NCI-H345 (cell line): Measurements from ENCODE around the gene OSBPL6.
"Not testable (repeated sequence)": the region's sequence is repeated elsewhere in the genome, so short reads cannot be mapped to it uniquely, and the experiment has no call there.

Experiments
- DNase-seq: peaks from one replicate; lab custom pipeline; 2025; lab: John Stamatoyannopoulos, UW

OSBPL6 gene

DNA sequence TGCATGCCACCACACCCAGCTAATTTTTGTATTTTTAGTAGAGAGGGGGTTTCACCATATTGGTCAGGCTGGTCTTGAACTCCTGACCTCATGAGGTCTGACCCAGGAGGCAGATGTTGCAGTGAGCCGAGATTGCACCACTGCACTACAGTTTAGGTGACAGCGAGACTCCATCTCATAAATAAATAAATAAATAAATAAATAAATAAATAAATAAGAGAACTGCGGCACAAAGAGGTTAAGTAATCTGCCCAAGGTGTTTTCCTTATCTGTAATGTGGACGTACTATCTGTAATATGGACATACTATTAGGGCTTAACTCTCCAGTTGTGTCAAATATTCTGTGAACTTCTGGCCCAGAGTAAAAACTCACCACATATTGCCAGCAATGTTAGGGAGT, 4.1 kb downstream of the OSBPL6 start:
- not testable (repeated sequence) for DNase-seq

DNA sequence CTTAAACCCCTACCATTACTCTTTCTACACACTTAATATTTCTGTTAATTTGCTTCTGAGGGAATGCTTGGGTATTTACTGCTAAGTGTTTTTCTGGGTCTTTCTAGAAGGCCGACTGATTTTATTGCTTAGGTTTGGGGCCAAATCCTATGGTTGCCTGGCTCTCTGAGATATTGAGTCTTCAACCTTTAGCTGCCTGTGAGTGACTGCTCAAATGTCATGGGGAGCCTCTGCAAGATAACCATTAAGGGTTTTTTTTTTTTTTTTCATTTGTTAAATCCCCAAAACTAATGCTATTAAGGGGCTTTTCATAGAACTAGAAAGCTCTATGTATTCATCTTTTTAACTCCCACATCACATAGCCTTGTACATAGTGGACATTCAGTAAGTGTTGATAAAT, 5.0 kb downstream of the OSBPL6 start:
- DNase-seq: no peak

DNA sequence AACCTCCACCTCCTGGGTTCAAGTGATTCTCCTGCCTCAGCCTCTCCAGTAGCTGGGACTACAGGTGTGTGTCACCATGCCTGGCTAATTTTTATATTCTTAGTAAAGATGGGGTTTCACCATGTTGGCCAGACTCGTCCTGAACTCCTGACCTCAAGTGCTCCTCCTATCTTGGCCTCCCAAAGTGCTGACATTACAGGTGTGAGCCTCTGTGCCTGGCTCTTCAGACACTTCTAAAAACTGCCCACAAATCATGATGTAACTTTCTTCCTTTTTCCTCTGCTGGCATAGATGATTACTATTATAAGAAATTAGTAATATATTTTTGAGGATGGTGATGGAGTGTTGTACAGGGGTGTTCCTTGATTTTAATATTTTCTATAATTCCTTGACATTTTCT, 6.0 kb downstream of the OSBPL6 start:
- no peak for DNase-seq

DNA sequence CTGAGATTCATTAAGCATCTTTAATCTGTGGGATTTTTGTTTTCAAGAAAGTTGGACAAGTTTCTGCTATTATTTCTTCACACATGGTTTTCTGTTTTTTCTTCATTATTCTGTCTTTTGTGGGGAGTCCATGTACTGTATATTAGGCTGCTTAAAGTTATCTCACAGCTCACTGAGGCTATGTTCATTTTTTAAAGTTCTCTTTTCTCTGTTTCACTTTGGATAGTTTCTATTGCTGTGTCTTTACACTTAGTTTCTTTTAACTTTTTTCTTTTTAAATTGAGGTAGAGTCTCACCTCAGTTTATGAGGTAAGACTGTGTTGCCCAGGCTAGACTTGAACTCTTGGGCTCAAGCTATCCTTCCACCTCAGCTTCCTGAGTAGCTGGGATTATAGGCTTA, 8.6 kb downstream of the OSBPL6 start:
- DNase-seq: no peak

DNA sequence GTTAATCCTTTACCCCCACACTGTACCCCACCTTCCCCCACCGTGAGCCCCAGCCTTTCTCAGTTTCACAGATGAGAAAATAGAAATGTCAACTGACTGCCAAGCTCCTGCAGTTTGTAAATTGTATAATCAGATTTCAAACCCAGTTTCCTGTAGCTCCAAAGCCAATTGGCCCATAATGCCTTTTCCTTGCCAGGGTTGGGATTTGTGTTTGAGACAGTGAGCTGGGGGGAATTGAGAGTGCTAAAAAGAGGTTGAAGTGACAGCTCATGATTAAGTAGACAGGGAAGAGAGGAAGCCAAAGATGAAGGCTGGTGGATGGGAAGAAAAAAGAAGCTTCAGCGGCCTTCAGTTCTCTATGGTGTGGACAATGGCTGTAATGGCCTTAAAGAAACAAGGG, 10.7 kb downstream of the OSBPL6 start:
- no peak for DNase-seq

DNA sequence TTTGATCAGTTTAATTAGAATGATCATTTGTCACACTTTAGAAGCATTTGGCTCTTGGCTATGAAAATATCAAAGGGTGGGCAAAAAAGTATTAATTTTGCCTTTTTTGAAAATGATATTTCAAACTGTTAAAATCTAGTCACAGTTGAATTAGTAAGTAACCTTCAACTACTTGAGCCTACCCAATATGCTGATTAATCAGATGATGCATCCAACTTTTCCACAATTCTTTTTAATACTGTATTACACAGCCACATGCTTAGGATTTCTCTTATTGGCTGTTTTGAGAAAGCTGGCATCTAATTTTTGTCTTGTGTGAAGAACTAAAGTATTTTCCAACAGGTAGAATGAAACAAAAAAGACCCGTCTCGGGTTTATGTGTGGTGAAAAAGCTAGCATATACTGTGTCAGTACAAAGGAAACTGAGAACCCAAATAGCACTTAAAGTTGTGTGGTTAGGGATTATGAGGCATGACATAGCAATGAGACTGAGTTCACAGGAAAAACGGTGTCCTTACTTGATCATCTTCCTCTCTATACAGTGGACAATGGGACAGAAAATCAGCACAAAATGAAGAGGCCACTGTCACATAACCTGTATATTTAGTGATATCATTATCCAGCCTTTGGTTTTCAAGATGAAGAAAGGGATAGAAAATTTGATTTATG, 11.7 kb downstream of the OSBPL6 start:
- no peak for DNase-seq

DNA sequence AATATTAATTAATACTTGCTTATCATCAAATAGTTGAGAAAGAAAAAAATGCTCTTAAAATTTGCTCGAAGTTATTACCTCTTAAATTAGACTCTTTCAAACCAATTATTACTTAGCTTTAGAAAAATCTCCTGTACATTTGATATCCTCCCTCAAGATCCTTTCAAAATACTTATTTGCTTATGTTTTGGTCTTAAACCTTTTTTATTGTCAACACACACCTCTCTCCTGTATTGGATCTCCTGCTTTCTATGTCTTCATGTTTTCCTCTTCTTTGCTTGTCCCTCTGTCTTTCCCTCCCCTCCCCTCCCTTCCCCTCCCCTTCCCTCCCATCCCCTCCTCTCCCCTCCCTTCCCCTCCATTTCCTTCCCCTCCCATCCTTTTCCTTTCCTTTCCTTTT, 14.0 kb downstream of the OSBPL6 start:
- DNase-seq: no peak

DNA sequence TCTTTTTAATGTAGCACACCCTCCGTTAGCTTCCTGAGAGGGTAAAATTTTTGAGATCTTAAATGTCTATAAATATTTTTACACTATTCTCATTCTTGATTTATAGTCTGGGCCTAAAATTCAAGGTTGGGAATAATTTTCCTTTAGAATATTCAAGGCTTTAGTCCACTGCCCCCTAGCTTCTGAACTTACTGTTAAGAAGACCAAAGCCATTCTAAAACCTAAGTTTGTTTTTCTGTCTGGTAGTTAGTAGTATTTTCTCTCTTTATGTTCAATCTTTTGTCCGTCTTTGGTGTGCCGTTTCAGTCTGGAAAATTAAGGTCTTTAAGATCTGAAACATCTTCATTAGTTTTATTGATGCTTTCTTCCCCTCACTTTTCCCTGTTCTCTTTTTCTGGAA, 14.5 kb downstream of the OSBPL6 start:
- DNase-seq: no peak

DNA sequence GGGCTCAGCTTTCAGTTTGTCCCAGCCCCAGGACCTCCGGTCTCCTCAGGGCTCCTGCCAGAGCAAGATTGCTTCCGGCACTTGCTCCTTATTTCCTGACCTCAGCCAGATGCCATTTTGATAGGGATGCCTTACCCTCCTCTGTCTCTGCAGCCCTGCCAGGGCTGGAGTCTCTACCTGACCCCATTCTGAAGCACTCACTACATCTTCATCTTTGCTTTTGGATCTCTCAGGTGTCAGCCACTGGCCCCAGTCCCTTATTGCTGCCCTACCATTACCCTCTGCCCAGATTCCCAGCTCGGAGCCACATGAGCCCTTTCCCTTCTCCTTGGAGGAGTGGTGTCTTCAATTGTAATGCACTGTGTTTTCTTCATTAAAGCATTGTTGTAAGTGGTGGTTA, 17.1 kb downstream of the OSBPL6 start:
- DNase-seq: no peak

DNA sequence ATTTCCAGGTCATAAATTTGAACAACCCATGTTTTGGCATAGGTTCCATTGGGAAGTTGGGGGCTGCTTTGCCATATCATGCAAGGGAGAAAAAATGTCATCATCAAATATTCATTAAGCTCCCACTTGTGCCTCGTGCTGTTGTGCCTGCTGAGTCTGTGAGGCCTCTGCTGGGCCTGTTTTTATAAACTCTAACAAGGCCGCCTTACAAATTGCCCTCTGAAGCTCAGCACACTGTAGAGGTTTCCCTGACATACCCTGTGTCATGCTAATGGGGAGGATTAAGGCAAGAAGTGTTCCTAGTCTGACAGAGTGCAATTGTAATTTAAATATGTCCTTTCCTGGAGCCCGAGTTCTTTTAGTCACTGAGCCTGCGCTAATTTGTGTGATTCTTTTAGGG, 17.6 kb downstream of the OSBPL6 start:
- no peak for DNase-seq

DNA sequence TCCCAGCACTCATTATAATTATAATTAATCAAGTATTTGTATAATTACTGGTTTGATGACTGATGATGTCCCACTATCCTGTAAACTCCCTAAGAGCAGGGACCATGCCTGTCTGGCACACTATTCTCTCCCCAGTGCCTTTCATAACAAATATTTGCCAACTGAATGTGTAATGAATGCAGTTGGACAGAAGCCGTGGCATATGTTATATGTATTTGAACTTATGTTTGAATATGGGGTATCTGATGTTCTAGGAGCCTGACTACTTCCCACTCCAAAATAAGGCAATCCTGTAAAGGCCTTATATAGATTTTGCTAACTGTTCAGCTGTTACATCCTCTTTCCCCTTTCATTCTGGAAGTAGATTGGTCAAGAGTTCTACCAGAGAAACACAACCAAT, 19.7 kb downstream of the OSBPL6 start:
- DNase-seq: no peak

DNA sequence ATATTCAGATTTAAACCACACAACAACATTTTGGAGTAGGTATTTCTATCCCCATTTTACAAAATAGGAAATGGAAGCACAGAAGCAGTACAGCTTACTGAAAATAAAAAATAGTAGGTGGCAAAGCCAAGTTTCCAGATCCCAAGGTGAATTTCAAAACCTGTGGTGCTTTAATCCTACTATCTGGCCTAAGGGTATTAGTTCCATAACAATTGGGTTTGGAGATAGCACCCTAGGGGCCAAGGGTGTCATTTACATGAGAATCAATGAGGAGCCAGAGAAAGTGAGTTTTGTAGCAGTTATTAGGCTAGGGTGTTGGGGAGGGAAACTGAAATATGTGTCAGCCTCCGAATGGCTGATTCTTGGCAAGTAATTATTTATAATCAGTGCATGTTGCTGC, 24.9 kb downstream of the OSBPL6 start:
- no peak for DNase-seq

DNA sequence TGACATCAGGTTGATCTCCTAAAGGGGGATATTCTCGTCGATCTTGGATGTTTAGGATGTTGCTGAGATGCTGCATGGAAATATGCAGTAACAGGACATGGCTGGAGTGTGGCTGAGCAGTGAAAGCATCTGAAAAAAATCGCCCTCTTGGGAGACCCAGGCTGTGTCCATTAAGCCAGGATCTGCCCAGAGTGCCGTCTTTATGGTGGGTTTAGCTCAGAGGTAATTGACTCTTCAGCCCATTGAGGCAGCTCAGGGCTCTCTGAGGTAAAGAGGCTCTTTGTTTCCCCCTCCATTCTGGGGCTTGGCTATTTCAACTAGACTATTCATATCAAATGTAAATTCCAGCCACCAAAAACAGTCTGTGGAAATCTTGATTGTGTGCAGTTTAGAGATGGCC, 26.5 kb downstream of the OSBPL6 start:
- no peak for DNase-seq

DNA sequence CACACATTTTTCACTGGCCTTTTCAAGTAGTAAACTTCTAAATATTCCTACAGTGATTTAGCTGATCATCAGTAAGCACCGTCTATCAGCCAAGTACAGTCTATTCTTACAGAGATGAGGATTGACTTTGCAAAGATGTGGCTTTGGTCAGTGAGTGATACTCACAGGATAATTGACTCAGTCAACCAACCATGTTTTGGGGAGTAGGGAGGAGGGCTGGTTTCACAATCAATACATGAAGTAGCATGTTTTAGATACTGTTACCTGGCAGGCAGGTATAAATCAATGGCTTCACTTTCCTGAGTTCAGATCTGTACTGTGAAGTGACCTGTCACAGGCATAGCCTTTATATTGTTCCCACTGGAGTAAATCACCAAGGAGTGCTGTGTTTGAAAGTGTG, 27.2 kb downstream of the OSBPL6 start:
- DNase-seq: no peak

DNA sequence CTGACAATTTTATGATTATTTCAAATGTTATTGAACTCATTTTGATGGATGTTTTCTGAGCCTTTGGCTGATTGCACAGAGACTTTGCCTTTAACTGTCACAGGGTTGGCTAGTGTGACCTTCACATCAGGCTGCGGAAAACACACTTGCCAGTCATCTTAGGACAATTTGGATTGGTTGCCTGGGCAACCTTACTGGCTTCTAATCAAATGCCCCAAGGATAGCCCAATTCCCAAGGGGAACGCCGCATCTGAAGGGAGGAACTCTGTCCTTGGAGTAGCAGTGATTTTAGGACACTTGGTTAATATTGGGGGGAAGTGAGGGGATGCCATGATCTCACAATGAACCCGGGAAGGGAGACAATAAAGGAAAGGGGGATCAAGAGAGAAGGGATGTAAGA, 29.5 kb downstream of the OSBPL6 start:
- no peak for DNase-seq

DNA sequence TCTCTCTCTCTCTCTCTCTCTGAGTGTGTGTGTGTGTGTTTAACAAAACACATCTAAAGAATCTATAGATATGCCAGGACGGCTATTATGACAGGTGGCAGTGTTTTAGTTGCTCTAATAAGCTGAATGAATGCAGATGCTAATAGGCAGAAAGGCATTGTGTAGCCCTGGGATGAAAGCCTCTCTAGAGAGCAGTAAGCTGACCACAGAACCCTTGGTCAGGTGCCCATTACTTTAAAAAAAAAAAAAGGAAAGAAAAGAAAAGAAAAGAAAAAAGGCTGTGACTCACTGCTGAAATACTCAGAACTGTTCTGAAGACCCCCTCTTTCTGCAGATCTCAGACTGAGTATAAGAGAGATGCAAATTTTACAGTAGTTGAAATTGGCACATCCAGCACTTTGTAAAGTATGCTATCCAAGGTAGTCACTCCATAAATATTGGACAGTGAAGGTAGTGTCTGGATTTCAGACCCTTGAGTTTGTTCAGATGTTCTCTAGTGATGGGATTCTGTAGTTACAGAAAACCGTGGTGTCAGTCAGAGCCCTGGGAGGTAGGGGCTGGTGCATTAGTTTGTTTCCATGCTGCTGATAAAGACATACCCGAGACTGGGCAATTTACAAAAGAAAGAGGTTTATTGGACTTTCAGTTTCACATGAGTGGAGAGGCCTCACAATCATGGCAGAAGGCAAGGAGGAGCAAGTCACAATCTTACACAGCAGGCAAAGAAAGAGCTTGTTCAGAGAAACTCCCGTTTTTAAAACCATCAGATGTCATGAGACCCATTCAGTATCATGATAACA, 30.9 kb downstream of the OSBPL6 start:
- no peak for DNase-seq

DNA sequence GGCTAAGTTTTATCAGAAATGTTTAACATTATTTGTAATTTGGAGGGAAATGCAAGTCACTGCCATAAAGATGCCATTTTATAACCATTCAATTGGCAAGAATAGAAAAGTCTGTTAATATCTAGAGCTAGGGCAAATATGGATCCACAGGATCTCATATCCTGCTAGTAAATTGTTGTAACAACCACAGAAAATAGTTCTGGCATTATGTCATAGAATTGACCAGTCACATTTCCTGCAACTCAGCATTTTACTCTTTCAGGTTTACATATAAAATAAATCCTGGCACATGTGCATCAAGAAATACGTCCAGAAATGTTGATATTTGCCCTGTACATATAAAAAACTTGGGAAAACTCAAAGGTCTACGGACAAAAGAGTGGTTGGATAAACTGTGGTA, 32.9 kb downstream of the OSBPL6 start:
- DNase-seq: no peak

DNA sequence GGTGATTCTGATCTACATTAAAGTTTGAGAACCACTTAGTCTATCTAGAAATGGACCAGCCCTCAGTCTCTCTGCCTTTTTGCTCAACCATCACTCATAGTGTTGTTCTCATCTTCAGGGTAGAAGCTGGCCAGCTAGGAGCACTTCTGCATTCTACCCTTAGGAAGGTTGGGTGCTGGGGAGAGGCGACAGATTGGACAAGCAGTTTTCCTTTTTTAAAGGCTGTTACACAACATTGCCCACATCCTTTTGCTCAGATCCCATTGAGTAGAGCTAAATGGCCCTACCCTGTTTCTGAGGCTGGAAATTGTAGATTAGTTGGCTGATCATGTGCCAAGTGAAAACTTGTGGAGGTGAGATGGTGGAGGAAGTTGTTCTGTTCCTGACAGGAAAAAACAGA, 35.6 kb downstream of the OSBPL6 start:
- DNase-seq: no peak

DNA sequence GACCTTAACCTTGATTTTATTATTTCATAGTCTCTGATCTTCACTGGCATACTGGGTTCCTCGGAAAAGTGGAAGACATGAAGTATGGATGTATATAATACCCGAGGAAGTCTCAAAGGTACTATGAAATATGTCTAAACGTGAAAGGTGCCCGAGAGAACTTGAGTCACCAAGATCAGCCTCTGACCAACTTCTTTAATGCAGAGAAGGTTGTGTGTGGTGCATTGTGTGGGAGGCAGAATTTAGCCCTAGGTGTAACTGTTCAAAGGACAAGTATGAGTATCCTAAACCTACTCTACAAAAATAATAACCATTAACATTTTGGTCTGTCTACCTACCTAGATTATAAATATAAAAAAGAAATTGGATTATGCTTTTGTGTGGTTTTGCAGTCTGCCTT, 36.1 kb downstream of the OSBPL6 start:
- DNase-seq: no peak

DNA sequence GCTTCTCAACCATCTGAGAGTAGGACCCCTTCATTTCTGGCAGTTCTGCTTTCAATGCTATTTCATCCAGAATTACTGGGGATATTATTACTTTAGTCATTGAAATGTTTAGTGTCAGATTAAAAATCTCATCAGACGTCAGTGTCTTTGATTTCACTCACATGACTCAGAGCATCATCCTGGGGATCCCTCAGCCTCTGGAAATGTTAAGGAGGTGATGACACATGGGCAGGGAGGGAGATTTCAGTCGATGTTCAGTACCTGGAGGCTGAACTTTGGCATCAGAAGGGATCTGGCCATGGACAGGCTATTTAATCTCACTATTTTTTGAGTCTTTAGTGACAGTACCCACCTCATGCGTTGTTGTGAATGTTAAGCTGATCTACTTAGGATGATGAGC, 39.1 kb downstream of the OSBPL6 start:
- DNase-seq: no peak

DNA sequence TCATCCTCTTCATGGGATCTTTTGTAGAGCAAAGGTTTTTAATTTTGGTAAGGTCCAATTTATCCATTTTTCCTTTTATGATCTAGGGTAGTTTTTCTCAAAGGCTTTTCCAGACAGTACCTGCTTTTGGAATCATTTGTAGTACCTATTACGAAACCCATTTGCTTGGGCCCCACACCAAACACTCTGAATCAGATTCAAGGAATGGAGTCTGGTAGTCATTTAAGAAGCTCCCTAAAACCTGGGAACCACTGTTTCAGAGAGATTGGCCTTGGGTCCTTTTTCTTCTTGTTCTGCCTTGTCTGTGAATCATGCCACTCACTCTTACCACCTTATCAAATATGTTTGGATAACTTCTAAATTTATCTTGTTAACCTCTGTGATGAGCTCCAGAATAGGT, 40.3 kb downstream of the OSBPL6 start:
- DNase-seq: no peak

DNA sequence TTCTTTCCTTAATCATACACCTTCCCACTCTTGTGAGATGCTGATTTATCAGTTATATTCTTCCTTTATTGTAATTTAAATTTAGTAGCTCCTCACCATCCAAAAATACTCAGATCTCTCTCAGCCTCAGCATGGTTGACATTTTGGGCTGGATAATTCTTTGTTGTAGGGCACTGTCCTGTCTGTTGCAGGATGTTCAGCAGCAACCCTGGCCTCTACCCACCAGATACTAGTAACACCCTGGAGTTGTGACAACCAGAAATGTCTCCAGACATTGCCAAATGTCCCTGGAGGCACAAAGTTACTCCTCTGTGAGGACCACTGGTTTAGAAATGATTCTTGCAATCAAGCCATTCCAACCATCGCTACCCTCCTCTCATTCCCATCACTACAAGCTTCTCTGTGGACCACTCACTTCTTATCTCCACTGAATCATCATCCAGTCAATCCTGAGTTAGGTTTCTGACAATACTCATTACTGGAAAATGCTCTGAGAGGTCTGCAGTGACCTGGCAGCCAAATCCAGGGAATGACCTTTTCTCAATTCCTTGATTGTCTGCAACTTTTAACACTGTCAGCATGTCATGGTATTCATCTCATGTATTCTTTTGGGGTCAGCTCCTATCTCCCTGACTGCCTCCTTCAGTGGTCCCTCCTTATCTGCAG, 43.3 kb downstream of the OSBPL6 start:
- DNase-seq: no peak

DNA sequence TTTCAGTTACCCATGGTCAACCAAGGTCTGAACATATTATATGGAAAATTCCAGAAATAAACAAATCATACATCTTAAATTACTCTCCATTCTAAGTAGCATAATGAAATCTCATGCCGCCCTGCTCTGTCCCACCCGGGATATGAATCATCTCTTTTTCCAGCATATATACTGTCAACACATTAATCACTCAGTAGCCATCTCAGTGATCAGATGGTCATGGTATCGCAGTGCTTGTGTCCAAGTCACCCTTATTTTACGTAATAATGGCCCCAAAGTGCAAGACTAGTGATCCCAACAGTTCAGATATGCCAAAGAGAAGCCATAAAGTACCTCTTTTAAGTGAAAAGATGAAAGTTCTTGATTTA, 43.8 kb downstream of the OSBPL6 start:
- no peak for DNase-seq

DNA sequence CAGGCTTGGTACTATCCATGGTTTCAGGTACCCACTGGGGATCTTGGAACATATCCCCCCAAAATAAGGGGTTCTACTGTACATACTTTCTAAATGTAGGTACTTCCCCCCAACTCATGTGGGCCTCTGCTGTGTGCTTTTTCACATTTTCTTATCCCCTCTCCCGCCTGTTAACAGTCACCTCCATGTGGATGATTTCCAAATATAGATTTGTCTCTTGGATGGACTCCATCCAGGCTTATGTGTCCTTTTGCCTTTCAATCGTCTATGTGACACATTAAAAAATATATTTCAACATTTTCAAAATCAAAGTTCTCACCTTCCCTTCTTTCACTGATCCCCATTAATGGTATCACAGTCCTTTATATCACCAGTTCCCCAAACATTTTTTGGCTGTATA, 44.4 kb downstream of the OSBPL6 start:
- no peak for DNase-seq
